Gastroesophageal sphincter (tissue), 3 donors: ENCODE measurements around the gene SLC35F3.

Source experiments
- CTCF ChIP-seq, 4 experiments: fragments of 200-600 bp in 2 of 4; fragments of 450-650 bp in 2 of 4; sonication (generic) in 1 of 4; IDR thresholded peaks; one replicate each; pipeline ENCODE4 v1.5.1; 2017 to 2019; ENCODE audit warnings: antibody characterized with exemption in 4 of 4, mild to moderate bottlenecking in 2 of 4, moderate library complexity in 2 of 4
- EP300 ChIP-seq: sonication (generic); formaldehyde crosslinking; IDR thresholded peaks from one replicate; pipeline ENCODE4 v1.6.1; 2017; ENCODE audit warnings: antibody characterized with exemption, mild to moderate bottlenecking
- POLR2A ChIP-seq, 2 donors: fragments of 450-650 bp; IDR thresholded peaks; one replicate each; pipeline ENCODE4 v1.6.1; 2017; ENCODE audit warnings: antibody characterized with exemption in 2 of 2, mild to moderate bottlenecking in 2 of 2, moderate library complexity in 1 of 2
- POLR2AphosphoS5 ChIP-seq: sonication (generic); formaldehyde crosslinking; IDR thresholded peaks from one replicate; pipeline ENCODE4 v1.6.1; 2017; ENCODE audit warnings: antibody characterized with exemption

GRCh38 chr1:234302354-234302962 is 398.0 kb downstream of the SLC35F3 start:
- no peak for TF ChIP-seq CTCF (IDR thresholded peaks at IDR 0.05)
- no peak for TF ChIP-seq EP300
- TF ChIP-seq POLR2A (IDR thresholded peaks at IDR 0.05), result no peak
- TF ChIP-seq POLR2AphosphoS5, result no peak
